Loucy (cell line): ENCODE measurements around the gene GRK6.

Source experiments
- CTCF ChIP-seq: fragments of 200-600 bp; sonication (generic); conservative IDR thresholded peaks from 2 replicates; pipeline ENCODE4 v1.5.1; 2014; ENCODE audit warnings: mild to moderate bottlenecking, antibody characterized with exemption, low read length
- EZH2phosphoT487 ChIP-seq: fragments of 200-600 bp; IDR thresholded peaks from 2 replicates; pipeline ENCODE4 v1.6.1; 2018; ENCODE audit warnings: antibody characterized with exemption, mild to moderate bottlenecking, moderate library complexity, borderline replicate concordance

GRCh38 chr5:177432143-177432838, 5.8 kb downstream of the GRK6 start:
- TF ChIP-seq CTCF (no peak), EZH2phosphoT487 (no peak)
